GM23338 (cell line): ENCODE measurements around the gene DENND2A. TPM values are rescaled to one million over a fixed set of nuclear protein-coding genes. Genes with fewer than 3 reads are reported as not detected.

Source experiments
- CREB1 ChIP-seq: fragments of 250-450 bp; sonication (Bioruptor Pico); IDR thresholded peaks from 2 replicates; pipeline ENCODE4 v1.5.0; 2020; ENCODE audit warnings: low read depth, mild to moderate bottlenecking, moderate library complexity
- EZH2 ChIP-seq: fragments of 200-600 bp; sonication (generic); IDR thresholded peaks from one replicate; pipeline ENCODE4 v1.8.0; 2017; ENCODE audit warnings: antibody characterized with exemption, mild to moderate bottlenecking, low read depth; ENCODE audit not compliant: unreplicated experiment
- EZH2phosphoT487 ChIP-seq: fragments of 200-600 bp; sonication (generic); IDR thresholded peaks from one replicate; pipeline ENCODE4 v1.8.1; 2018; ENCODE audit warnings: antibody characterized with exemption; ENCODE audit not compliant: unreplicated experiment
- JUNB ChIP-seq: IDR thresholded peaks from one replicate; pipeline ENCODE4 v1.6.1; 2016; ENCODE audit warnings: antibody characterized with exemption; ENCODE audit not compliant: unreplicated experiment
- NANOG ChIP-seq: IDR thresholded peaks from 2 replicates; pipeline ENCODE4 v1.6.1; 2016; ENCODE audit warnings: antibody characterized with exemption, borderline replicate concordance
- polyA plus RNA-seq: library from polyadenylated mRNA; unstranded; fragments of >200 nt; fragmentation: Nextera tagmentation; extraction: Ambion mirVana; gene quantifications from 2 replicates; pipeline ENCODE4 v1.2.1, GENCODE V29; 2016
- total RNA-seq: library from RNA; depleted of rRNA; stranded (reverse); fragments of >200 nt; shearing (Covaris generic); gene quantifications from 2 replicates; pipeline ENCODE4 v1.2.3, GENCODE V29; 2014
- TF ChIP-seq, protein P1 (sequence below): fragments of 250-450 bp; sonication (Bioruptor Pico); IDR thresholded peaks from 2 replicates; pipeline ENCODE4 v1.5.0; 2020; ENCODE audit warnings: mild to moderate bottlenecking, moderate library complexity
- TF ChIP-seq, protein P2 (sequence below): IDR thresholded peaks from one replicate; pipeline ENCODE4 v1.6.1; 2018; ENCODE audit warnings: antibody characterized with exemption; ENCODE audit not compliant: unreplicated experiment
- TF ChIP-seq, protein P3 (sequence below), 2 experiments: fragments of 200-600 bp in 1 of 2; sonication (generic) in 1 of 2; conservative IDR thresholded peaks; 2 replicates each; pipeline versions ENCODE4 v1.5.1 to v1.6.1; 2016 to 2017; ENCODE audit warnings: antibody characterized with exemption in 2 of 2, low read depth in 2 of 2, mild to moderate bottlenecking in 2 of 2, moderate library complexity in 1 of 2

The DENND2A gene
- total and polyA plus RNA-seq, 2 experiments from 2014 or later = 1.7 to 5.6 TPM

DNA sequence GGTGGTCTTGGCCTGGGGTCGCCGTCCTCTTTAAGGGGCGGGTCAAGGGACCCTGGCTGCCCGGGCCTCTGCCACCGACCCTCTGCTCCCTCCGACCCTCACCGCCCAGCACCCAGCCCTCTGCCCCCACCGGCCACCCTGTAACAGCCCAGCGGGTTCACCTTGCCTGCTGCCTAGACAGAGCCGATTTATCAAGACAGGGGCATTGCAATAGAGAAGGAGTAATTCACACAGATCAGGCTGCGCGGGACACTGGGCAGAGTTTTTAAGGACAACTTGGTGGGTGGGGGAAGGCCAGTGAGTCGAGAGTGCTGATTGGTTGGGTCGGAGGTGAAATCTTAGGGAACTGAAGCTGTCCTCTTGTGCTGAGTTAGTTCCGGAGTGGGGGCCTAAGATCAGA, 31.4 kb upstream of the DENND2A start (continued):
- TF ChIP-seq, protein P1, sequence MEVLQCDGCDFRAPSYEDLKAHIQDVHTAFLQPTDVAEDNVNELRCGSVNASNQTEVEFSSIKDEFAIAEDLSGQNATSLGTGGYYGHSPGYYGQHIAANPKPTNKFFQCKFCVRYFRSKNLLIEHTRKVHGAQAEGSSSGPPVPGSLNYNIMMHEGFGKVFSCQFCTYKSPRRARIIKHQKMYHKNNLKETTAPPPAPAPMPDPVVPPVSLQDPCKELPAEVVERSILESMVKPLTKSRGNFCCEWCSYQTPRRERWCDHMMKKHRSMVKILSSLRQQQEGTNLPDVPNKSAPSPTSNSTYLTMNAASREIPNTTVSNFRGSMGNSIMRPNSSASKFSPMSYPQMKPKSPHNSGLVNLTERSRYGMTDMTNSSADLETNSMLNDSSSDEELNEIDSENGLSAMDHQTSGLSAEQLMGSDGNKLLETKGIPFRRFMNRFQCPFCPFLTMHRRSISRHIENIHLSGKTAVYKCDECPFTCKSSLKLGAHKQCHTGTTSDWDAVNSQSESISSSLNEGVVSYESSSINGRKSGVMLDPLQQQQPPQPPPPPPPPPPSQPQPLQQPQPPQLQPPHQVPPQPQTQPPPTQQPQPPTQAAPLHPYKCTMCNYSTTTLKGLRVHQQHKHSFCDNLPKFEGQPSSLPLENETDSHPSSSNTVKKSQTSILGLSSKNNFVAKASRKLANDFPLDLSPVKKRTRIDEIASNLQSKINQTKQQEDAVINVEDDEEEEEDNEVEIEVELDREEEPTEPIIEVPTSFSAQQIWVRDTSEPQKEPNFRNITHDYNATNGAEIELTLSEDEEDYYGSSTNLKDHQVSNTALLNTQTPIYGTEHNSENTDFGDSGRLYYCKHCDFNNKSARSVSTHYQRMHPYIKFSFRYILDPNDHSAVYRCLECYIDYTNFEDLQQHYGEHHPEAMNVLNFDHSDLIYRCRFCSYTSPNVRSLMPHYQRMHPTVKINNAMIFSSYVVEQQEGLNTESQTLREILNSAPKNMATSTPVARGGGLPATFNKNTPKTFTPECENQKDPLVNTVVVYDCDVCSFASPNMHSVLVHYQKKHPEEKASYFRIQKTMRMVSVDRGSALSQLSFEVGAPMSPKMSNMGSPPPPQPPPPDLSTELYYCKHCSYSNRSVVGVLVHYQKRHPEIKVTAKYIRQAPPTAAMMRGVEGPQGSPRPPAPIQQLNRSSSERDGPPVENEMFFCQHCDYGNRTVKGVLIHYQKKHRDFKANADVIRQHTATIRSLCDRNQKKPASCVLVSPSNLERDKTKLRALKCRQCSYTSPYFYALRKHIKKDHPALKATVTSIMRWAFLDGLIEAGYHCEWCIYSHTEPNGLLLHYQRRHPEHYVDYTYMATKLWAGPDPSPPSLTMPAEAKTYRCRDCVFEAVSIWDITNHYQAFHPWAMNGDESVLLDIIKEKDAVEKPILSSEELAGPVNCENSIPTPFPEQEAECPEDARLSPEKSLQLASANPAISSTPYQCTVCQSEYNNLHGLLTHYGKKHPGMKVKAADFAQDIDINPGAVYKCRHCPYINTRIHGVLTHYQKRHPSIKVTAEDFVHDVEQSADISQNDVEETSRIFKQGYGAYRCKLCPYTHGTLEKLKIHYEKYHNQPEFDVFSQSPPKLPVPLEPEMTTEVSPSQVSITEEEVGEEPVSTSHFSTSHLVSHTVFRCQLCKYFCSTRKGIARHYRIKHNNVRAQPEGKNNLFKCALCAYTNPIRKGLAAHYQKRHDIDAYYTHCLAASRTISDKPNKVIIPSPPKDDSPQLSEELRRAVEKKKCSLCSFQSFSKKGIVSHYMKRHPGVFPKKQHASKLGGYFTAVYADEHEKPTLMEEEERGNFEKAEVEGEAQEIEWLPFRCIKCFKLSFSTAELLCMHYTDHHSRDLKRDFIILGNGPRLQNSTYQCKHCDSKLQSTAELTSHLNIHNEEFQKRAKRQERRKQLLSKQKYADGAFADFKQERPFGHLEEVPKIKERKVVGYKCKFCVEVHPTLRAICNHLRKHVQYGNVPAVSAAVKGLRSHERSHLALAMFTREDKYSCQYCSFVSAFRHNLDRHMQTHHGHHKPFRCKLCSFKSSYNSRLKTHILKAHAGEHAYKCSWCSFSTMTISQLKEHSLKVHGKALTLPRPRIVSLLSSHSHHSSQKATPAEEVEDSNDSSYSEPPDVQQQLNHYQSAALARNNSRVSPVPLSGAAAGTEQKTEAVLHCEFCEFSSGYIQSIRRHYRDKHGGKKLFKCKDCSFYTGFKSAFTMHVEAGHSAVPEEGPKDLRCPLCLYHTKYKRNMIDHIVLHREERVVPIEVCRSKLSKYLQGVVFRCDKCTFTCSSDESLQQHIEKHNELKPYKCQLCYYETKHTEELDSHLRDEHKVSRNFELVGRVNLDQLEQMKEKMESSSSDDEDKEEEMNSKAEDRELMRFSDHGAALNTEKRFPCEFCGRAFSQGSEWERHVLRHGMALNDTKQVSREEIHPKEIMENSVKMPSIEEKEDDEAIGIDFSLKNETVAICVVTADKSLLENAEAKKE (CRISPR knock-in tag) = no peak
- TF ChIP-seq EZH2phosphoT487 = no peak
- no peak for TF ChIP-seq JUNB
- no peak for TF ChIP-seq NANOG
- no peak for TF ChIP-seq EZH2
- TF ChIP-seq CREB1 (CRISPR knock-in tag) = no peak
- TF ChIP-seq, protein P2, sequence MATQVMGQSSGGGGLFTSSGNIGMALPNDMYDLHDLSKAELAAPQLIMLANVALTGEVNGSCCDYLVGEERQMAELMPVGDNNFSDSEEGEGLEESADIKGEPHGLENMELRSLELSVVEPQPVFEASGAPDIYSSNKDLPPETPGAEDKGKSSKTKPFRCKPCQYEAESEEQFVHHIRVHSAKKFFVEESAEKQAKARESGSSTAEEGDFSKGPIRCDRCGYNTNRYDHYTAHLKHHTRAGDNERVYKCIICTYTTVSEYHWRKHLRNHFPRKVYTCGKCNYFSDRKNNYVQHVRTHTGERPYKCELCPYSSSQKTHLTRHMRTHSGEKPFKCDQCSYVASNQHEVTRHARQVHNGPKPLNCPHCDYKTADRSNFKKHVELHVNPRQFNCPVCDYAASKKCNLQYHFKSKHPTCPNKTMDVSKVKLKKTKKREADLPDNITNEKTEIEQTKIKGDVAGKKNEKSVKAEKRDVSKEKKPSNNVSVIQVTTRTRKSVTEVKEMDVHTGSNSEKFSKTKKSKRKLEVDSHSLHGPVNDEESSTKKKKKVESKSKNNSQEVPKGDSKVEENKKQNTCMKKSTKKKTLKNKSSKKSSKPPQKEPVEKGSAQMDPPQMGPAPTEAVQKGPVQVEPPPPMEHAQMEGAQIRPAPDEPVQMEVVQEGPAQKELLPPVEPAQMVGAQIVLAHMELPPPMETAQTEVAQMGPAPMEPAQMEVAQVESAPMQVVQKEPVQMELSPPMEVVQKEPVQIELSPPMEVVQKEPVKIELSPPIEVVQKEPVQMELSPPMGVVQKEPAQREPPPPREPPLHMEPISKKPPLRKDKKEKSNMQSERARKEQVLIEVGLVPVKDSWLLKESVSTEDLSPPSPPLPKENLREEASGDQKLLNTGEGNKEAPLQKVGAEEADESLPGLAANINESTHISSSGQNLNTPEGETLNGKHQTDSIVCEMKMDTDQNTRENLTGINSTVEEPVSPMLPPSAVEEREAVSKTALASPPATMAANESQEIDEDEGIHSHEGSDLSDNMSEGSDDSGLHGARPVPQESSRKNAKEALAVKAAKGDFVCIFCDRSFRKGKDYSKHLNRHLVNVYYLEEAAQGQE = no peak
- TF ChIP-seq, protein P3, sequence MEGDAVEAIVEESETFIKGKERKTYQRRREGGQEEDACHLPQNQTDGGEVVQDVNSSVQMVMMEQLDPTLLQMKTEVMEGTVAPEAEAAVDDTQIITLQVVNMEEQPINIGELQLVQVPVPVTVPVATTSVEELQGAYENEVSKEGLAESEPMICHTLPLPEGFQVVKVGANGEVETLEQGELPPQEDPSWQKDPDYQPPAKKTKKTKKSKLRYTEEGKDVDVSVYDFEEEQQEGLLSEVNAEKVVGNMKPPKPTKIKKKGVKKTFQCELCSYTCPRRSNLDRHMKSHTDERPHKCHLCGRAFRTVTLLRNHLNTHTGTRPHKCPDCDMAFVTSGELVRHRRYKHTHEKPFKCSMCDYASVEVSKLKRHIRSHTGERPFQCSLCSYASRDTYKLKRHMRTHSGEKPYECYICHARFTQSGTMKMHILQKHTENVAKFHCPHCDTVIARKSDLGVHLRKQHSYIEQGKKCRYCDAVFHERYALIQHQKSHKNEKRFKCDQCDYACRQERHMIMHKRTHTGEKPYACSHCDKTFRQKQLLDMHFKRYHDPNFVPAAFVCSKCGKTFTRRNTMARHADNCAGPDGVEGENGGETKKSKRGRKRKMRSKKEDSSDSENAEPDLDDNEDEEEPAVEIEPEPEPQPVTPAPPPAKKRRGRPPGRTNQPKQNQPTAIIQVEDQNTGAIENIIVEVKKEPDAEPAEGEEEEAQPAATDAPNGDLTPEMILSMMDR (conservative IDR thresholded peaks at IDR 0.05; ENCODE audit: low read depth in 2 of 2) = no peak
